Endothelial cell of umbilical vein (primary cell): Measurements from ENCODE around the gene SNX5.

ENCODE experiments used
- EZH2 ChIP-seq: IDR thresholded peaks from 2 replicates; pipeline ENCODE4 v1.6.1; 2012; ENCODE audit warnings: borderline replicate concordance, low read depth, mild to moderate bottlenecking, moderate library complexity, low read length, inconsistent platforms; ENCODE audit not compliant: severe bottlenecking
- FOS ChIP-seq: IDR thresholded peaks from 2 replicates; pipeline ENCODE4 v1.6.1; 2011; ENCODE audit warnings: mild to moderate bottlenecking, low read length, moderate library complexity, borderline replicate concordance; ENCODE audit not compliant: insufficient read depth
- GATA2 ChIP-seq: IDR thresholded peaks from 2 replicates; pipeline ENCODE4 v1.7.0; 2011; ENCODE audit warnings: low read depth, mild to moderate bottlenecking, moderate library complexity, mixed read lengths, low read length; ENCODE audit not compliant: insufficient read length, insufficient read depth
- JUN ChIP-seq: IDR thresholded peaks from 2 replicates; pipeline ENCODE4 v1.6.1; 2011; ENCODE audit warnings: borderline replicate concordance, low read depth; ENCODE audit not compliant: insufficient read length, insufficient read depth
- MAX ChIP-seq: IDR thresholded peaks from 2 replicates; pipeline ENCODE4 v1.6.1; 2011; ENCODE audit not compliant: insufficient read depth, insufficient read length
- POLR2A ChIP-seq: IDR thresholded peaks from 2 replicates; pipeline ENCODE4 v1.6.1; 2012; ENCODE audit warnings: low read depth, mild to moderate bottlenecking, control low read depth, low read length
- POLR2AphosphoS5 ChIP-seq: IDR thresholded peaks from 2 replicates; pipeline ENCODE4 v1.6.1; 2012; ENCODE audit warnings: low read depth, mild to moderate bottlenecking, control low read depth, low read length, moderate library complexity; ENCODE audit not compliant: insufficient read depth
- TF ChIP-seq, protein P1 (sequence below), 2 donors: IDR thresholded peaks; 1 replicate in 1 of 2; 2 replicates in 1 of 2; pipeline ENCODE4 v1.5.1; 2011; ENCODE audit warnings: low read length in 2 of 2, mild to moderate bottlenecking in 2 of 2, moderate library complexity in 2 of 2, control low read depth in 1 of 2, inconsistent platforms in 1 of 2, low read depth in 1 of 2; ENCODE audit not compliant: insufficient read depth in 1 of 2; ENCODE audit errors: extremely low read depth in 1 of 2

DNA sequence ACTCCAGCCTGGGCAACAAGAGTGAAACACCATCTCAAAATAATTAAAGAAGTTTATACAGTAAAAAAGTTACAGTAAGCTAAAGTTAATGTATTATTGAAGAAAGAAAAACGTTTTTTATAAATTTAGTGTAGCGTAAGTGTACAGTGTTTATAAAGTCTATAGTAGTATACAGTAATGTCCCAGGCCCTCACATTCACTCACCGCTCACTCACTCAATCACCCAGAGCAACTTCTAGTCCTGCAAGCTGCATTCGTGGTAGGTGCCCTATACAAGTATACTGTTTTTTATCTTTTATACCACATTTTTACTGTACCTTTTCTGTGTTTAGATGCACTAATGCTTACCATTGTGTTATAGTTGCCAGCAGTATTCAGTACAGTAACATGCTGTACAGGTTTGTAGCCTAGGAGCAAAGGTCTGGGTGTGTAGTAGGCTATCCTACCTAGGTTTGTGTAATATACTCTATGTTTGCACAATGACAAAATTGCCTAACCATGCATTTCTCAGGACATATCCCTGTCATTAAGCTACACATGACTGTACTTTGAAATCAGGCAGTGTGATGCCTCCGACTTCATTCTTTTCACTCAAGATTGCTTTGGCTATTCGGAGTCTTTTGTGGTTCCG, 16.9 kb upstream of the SNX5 start:
- no peak for TF ChIP-seq POLR2AphosphoS5
- TF ChIP-seq, protein P1, sequence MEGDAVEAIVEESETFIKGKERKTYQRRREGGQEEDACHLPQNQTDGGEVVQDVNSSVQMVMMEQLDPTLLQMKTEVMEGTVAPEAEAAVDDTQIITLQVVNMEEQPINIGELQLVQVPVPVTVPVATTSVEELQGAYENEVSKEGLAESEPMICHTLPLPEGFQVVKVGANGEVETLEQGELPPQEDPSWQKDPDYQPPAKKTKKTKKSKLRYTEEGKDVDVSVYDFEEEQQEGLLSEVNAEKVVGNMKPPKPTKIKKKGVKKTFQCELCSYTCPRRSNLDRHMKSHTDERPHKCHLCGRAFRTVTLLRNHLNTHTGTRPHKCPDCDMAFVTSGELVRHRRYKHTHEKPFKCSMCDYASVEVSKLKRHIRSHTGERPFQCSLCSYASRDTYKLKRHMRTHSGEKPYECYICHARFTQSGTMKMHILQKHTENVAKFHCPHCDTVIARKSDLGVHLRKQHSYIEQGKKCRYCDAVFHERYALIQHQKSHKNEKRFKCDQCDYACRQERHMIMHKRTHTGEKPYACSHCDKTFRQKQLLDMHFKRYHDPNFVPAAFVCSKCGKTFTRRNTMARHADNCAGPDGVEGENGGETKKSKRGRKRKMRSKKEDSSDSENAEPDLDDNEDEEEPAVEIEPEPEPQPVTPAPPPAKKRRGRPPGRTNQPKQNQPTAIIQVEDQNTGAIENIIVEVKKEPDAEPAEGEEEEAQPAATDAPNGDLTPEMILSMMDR (IDR thresholded peaks at IDR 0.05; ENCODE audit: extremely low read depth in 1 of 2, insufficient read depth in 1 of 2, low read depth in 1 of 2, low read length in 2 of 2), result no peak
- no peak for TF ChIP-seq EZH2
- TF ChIP-seq POLR2A, result no peak
- TF ChIP-seq FOS, result no peak
- TF ChIP-seq MAX, result no peak
- TF ChIP-seq JUN, result no peak
- no peak for TF ChIP-seq GATA2
